Neural progenitor cell (in vitro differentiated cells): Measurements from ENCODE around the gene CDT1. TPM values are rescaled to one million over a fixed set of nuclear protein-coding genes. Genes with fewer than 3 reads are reported as not detected.

Experiments used
- DNase-seq: peaks from one replicate; pipeline ENCODE4 v3.0.0-alpha.2; 2016; ENCODE audit warnings: low spot score
- H2AFZ ChIP-seq: fragments of 200-600 bp; sonication (generic); replicated peaks from 2 replicates; pipeline ENCODE4 v1.6.1; 2016; ENCODE audit warnings: antibody characterized with exemption
- H3F3A ChIP-seq: fragments of 200-600 bp; sonication (generic); 2 replicates; pipeline ENCODE4 v1.6.1; 2016; ENCODE audit warnings: antibody characterized with exemption, low read depth
- H3K27ac ChIP-seq: fragments of 200-600 bp; sonication (generic); 2 replicates; pipeline ENCODE4 v1.5.1; 2016; ENCODE audit warnings: mild to moderate bottlenecking
- H3K27me3 ChIP-seq: fragments of 200-600 bp; sonication (generic); 2 replicates; pipeline ENCODE4 v1.6.1; 2016; ENCODE audit warnings: mild to moderate bottlenecking, moderate library complexity
- H3K36me3 ChIP-seq: fragments of 200-600 bp; sonication (generic); 2 replicates; pipeline ENCODE4 v1.5.1; 2016
- H3K4me1 ChIP-seq: fragments of 200-600 bp; sonication (generic); 2 replicates; pipeline ENCODE4 v1.6.1; 2016; ENCODE audit warnings: mixed run types
- H3K4me2 ChIP-seq: fragments of 200-600 bp; sonication (generic); 2 replicates; pipeline ENCODE4 v1.6.1; 2016
- H3K4me3 ChIP-seq: fragments of 200-600 bp; sonication (generic); 2 replicates; pipeline ENCODE4 v1.5.1; 2016
- H3K79me2 ChIP-seq: fragments of 200-600 bp; sonication (generic); 2 replicates; pipeline ENCODE4 v1.6.1; 2016; ENCODE audit warnings: low read depth
- H3K9ac ChIP-seq: fragments of 200-600 bp; sonication (generic); 2 replicates; pipeline ENCODE4 v1.6.1; 2016
- H3K9me3 ChIP-seq: fragments of 200-600 bp; sonication (generic); 2 replicates; pipeline ENCODE4 v1.5.1; 2016; ENCODE audit warnings: low read depth
- H4K20me1 ChIP-seq: fragments of 200-600 bp; sonication (generic); 2 replicates; pipeline ENCODE4 v1.6.1; 2016; ENCODE audit warnings: low read depth
- H3K27ac Mint-ChIP-seq: 3 replicates; pipeline ENCODE4 v1.8.0; 2021; ENCODE audit warnings: mixed read lengths
- H3K27me3 Mint-ChIP-seq: 2 replicates; pipeline ENCODE4 v1.8.0; 2022; ENCODE audit warnings: low read depth, mild to moderate bottlenecking, inconsistent platforms, moderate library complexity, mixed read lengths; ENCODE audit not compliant: insufficient read depth
- H3K36me3 Mint-ChIP-seq: 3 replicates; pipeline ENCODE4 v1.8.0; 2021; ENCODE audit warnings: mixed read lengths
- H3K4me1 Mint-ChIP-seq: 3 replicates; pipeline ENCODE4 v1.8.0; 2021; ENCODE audit warnings: mixed read lengths
- H3K4me3 Mint-ChIP-seq: 3 replicates; pipeline ENCODE4 v1.8.0; 2021; ENCODE audit warnings: mild to moderate bottlenecking, moderate library complexity, mixed read lengths
- H3K9me3 Mint-ChIP-seq: 3 replicates; pipeline ENCODE4 v1.8.0; 2020; ENCODE audit warnings: mixed read lengths
- CTCF ChIP-seq: fragments of 200-600 bp; sonication (generic); IDR thresholded peaks from 2 replicates; pipeline ENCODE4 v1.5.1; 2017; ENCODE audit warnings: antibody characterized with exemption, mild to moderate bottlenecking
- EZH2 ChIP-seq: fragments of 200-600 bp; sonication (generic); IDR thresholded peaks from 2 replicates; pipeline ENCODE4 v1.6.1; 2017; ENCODE audit warnings: antibody characterized with exemption, mild to moderate bottlenecking, moderate library complexity
- EZH2phosphoT487 ChIP-seq: fragments of 200-600 bp; sonication (generic); IDR thresholded peaks from 2 replicates; pipeline ENCODE4 v1.6.1; 2017; ENCODE audit warnings: antibody characterized with exemption
- total RNA-seq: library from RNA; depleted of rRNA; stranded (reverse); fragments of >200 nt; gene quantifications from 2 replicates; pipeline ENCODE4 v1.2.3, GENCODE V29; 2015; ENCODE audit warnings: low replicate concordance

The CDT1 gene
- total RNA-seq, 1 donor from 2014 or later, result 7.8 TPM

- peaks cover 1% of the 10 kb centered on the region for H3K36me3 Mint-ChIP-seq
- Histone ChIP-seq H3F3A (no peaks in the 10 kb centered on the region), H2AFZ (no peak overlapping the region), H3K4me3 (no peak overlapping the region), H3K4me1 (no peaks in the 10 kb centered on the region), H3K9ac (no peak overlapping the region), H3K27me3 (no peaks in the 10 kb centered on the region), H4K20me1 (no peaks in the 10 kb centered on the region), H3K36me3 (no peaks in the 10 kb centered on the region), H3K9me3 (no peaks in the 10 kb centered on the region), H3K27ac (no peak overlapping the region), H3K4me2 (no peak overlapping the region), H3K79me2 (no peaks in the 10 kb centered on the region)
- no peaks in the 10 kb centered on the region for H3K9me3 Mint-ChIP-seq
- no peak overlapping the region for H3K27ac Mint-ChIP-seq
- H3K27me3 Mint-ChIP-seq, result peaks cover 5% of the 10 kb centered on the region
- no peak for DNase-seq
- no peaks in the 10 kb centered on the region for H3K4me1 Mint-ChIP-seq
- no peak for TF ChIP-seq CTCF
- H3K4me3 Mint-ChIP-seq, result no peak overlapping the region
Observed at GRCh38 chr16:88827727-88828126, 24.1 kb downstream of the CDT1 start.

GRCh38 chr16:88828711-88829110 is 25.1 kb downstream of the CDT1 start:
- H3K4me2 ChIP-seq, result no peak overlapping the region
- no peak overlapping the region for H3K4me3 Mint-ChIP-seq
- H3K27ac Mint-ChIP-seq, result no peak overlapping the region
- H3K4me3 ChIP-seq, result no peak overlapping the region
- no peaks in the 10 kb centered on the region for H3K9me3 ChIP-seq
- no peak overlapping the region for H3K27ac ChIP-seq
- no peaks in the 10 kb centered on the region for H3F3A ChIP-seq
- no peaks in the 10 kb centered on the region for H3K9me3 Mint-ChIP-seq
- no peak overlapping the region for H3K9ac ChIP-seq
- no peaks in the 10 kb centered on the region for H3K4me1 Mint-ChIP-seq
- no peaks in the 10 kb centered on the region for H4K20me1 ChIP-seq
- peaks cover 5% of the 10 kb centered on the region for H3K27me3 Mint-ChIP-seq
- H3K27me3 ChIP-seq, result no peaks in the 10 kb centered on the region
- no peak for DNase-seq
- H3K4me1 ChIP-seq, result no peaks in the 10 kb centered on the region
- no peaks in the 10 kb centered on the region for H3K36me3 ChIP-seq
- no peaks in the 10 kb centered on the region for H3K79me2 ChIP-seq
- TF ChIP-seq CTCF (no peak), EZH2 (no peak), EZH2phosphoT487 (no peak)
- H3K36me3 Mint-ChIP-seq, result no peaks in the 10 kb centered on the region
- H2AFZ ChIP-seq, result no peak overlapping the region

- no peak overlapping the region for H3K27ac ChIP-seq
- Mint-ChIP-seq H3K4me1 (no peaks in the 10 kb centered on the region), H3K36me3 (no peaks in the 10 kb centered on the region), H3K9me3 (no peaks in the 10 kb centered on the region), H3K27me3 (peaks cover 5% of the 10 kb centered on the region), H3K4me3 (no peak overlapping the region), H3K27ac (peak overlapping the region; percentile 33)
- no peaks in the 10 kb centered on the region for H3F3A ChIP-seq
- no peak for TF ChIP-seq CTCF
- no peak overlapping the region for H3K4me2 ChIP-seq
- no peak for DNase-seq
- H2AFZ ChIP-seq, result no peak overlapping the region
- H3K4me1 ChIP-seq, result no peaks in the 10 kb centered on the region
- H3K4me3 ChIP-seq, result no peak overlapping the region
- no peaks in the 10 kb centered on the region for H3K9me3 ChIP-seq
- H3K9ac ChIP-seq, result no peak overlapping the region
- H4K20me1 ChIP-seq, result no peaks in the 10 kb centered on the region
- H3K36me3 ChIP-seq, result no peaks in the 10 kb centered on the region
- no peaks in the 10 kb centered on the region for H3K27me3 ChIP-seq
- no peaks in the 10 kb centered on the region for H3K79me2 ChIP-seq
Observed at GRCh38 chr16:88830258-88830657, 26.7 kb downstream of the CDT1 start.

- no peaks in the 10 kb centered on the region for H3F3A ChIP-seq
- no peak overlapping the region for H3K4me3 Mint-ChIP-seq
- H3K4me1 ChIP-seq, result no peaks in the 10 kb centered on the region
Observed at GRCh38 chr16:88830783-88831182, 27.2 kb downstream of the CDT1 start.

More at GRCh38 chr16:88830783-88831182, 27.2 kb downstream of the CDT1 start:
- DNase-seq, result no peak
- no peak overlapping the region for H3K4me2 ChIP-seq
- TF ChIP-seq CTCF, result no peak
- no peak for TF ChIP-seq EZH2
- no peak for TF ChIP-seq EZH2phosphoT487
- no peak overlapping the region for H2AFZ ChIP-seq
- H3K27ac ChIP-seq, result no peak overlapping the region
- H3K27me3 ChIP-seq, result no peaks in the 10 kb centered on the region
- H4K20me1 ChIP-seq, result no peaks in the 10 kb centered on the region
- H3K36me3 ChIP-seq, result no peaks in the 10 kb centered on the region
- Mint-ChIP-seq H3K27ac (no peak overlapping the region), H3K36me3 (no peaks in the 10 kb centered on the region), H3K27me3 (peaks cover 5% of the 10 kb centered on the region), H3K9me3 (no peaks in the 10 kb centered on the region), H3K4me1 (no peaks in the 10 kb centered on the region)
- no peaks in the 10 kb centered on the region for H3K9me3 ChIP-seq
- H3K79me2 ChIP-seq, result no peaks in the 10 kb centered on the region
- H3K9ac ChIP-seq, result no peak overlapping the region
- H3K4me3 ChIP-seq, result no peak overlapping the region
